ENCODE measurements around the gene GLRA3.

GRCh38 chr4:174834477-174834876 is 5.4 kb upstream of the GLRA3 start:
- TF ChIP-seq, protein P1, sequence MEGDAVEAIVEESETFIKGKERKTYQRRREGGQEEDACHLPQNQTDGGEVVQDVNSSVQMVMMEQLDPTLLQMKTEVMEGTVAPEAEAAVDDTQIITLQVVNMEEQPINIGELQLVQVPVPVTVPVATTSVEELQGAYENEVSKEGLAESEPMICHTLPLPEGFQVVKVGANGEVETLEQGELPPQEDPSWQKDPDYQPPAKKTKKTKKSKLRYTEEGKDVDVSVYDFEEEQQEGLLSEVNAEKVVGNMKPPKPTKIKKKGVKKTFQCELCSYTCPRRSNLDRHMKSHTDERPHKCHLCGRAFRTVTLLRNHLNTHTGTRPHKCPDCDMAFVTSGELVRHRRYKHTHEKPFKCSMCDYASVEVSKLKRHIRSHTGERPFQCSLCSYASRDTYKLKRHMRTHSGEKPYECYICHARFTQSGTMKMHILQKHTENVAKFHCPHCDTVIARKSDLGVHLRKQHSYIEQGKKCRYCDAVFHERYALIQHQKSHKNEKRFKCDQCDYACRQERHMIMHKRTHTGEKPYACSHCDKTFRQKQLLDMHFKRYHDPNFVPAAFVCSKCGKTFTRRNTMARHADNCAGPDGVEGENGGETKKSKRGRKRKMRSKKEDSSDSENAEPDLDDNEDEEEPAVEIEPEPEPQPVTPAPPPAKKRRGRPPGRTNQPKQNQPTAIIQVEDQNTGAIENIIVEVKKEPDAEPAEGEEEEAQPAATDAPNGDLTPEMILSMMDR (conservative IDR thresholded peaks at IDR 0.05) = no peak
- TF ChIP-seq ZFX (IDR thresholded peaks at IDR 0.05) = no peak
